Muscle of arm (tissue), 12 donors: ENCODE results near the gene GUCA2B. TPM values are rescaled to one million over a fixed set of nuclear protein-coding genes. Genes with fewer than 3 reads are reported as not detected.

ENCODE experiments used
- DNase-seq: peaks from one replicate; pipeline ENCODE4 v3.0.0-alpha.2; 2013
- polyA plus RNA-seq, 12 donors: library from polyadenylated mRNA; unstranded; fragments of 120-200 nt; gene quantifications; one replicate each; pipeline ENCODE4 v1.2.1, GENCODE V29; 2013; ENCODE audit not compliant: insufficient read length in 12 of 12

Gene GUCA2B
- polyA plus RNA-seq, 12 donors = not detected

GRCh38 chr1:42165511-42166210, 12.5 kb downstream of the GUCA2B start:
- no peak for DNase-seq

- no peak for DNase-seq
Measured at GRCh38 chr1:42167611-42168390, 14.6 kb downstream of the GUCA2B start.

- DNase-seq = no peak
Measured at GRCh38 chr1:42168391-42168670, 15.1 kb downstream of the GUCA2B start.

GRCh38 chr1:42168763-42169162, 15.6 kb downstream of the GUCA2B start:
- DNase-seq = no peak

DNA sequence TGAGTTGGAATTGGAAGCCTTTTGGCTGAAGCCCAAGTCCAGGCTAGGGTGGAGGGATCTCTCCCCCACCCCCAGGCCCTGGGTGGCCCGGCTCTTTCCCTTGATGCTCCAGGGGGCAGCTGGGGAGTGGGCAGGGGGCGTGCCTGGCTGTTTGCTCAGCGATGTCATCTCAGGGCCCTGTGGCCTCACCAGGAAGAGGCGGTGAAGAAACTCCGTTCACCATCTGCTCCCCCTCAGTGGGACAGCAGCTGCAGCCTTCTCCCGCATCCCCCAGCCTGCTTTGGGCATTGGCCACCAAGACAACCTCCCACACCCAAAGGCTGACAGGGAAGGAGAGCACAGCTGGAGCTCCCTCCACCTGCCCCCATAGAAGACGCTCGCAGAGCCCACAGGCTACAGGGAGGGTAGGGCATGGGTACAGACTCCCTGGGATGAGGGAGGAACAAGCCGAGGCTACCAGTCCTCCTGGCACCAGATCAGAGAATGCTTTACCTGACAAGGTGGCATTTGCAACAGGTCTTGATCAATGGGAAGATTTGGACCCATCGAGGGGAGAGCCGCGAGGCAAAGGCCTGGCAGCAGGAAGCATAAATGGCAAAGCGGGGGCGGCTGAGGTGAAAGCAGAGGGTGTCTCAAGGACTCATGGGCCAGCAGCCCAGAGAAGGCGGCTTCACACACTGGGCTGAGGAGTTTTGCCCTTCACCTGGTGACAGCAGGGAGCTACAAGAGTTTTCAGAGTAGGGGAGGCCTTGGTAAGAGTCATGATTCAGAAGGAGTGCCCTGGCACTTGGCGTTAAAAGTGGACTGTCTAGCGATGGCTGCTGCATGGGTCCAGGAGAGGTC, 17.8 kb downstream of the GUCA2B start:
- DNase-seq = no peak

DNA sequence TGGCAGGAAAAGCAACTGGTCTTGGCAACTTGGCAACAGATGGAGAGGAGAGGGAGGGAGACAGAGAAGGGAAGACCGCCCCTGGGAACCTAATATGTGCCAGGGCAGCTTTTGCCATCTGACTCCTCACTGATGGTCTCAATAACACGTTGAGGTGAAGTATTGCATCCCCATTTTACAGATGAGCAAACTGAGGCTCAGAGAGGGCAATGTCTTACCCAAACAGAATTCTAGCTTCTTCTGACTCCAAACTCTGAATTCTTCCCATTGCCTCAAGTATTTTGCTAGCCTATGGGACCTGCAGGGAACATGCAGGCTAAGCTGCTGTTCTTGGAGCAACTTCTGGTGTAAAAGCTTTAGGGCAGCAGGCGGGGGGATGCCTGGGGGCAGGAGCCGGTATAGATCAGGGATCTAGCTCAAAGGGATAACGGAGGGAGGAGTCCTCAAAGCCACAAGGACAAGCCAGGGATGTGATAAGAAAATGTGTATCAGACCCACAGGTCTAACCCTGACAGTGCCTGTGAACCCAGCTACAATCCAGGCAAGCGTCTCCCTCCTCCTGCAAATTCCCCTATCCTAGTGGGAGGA, 18.6 kb downstream of the GUCA2B start:
- DNase-seq = no peak

GRCh38 chr1:42172381-42173133, 19.3 kb downstream of the GUCA2B start:
- no peak for DNase-seq

DNA sequence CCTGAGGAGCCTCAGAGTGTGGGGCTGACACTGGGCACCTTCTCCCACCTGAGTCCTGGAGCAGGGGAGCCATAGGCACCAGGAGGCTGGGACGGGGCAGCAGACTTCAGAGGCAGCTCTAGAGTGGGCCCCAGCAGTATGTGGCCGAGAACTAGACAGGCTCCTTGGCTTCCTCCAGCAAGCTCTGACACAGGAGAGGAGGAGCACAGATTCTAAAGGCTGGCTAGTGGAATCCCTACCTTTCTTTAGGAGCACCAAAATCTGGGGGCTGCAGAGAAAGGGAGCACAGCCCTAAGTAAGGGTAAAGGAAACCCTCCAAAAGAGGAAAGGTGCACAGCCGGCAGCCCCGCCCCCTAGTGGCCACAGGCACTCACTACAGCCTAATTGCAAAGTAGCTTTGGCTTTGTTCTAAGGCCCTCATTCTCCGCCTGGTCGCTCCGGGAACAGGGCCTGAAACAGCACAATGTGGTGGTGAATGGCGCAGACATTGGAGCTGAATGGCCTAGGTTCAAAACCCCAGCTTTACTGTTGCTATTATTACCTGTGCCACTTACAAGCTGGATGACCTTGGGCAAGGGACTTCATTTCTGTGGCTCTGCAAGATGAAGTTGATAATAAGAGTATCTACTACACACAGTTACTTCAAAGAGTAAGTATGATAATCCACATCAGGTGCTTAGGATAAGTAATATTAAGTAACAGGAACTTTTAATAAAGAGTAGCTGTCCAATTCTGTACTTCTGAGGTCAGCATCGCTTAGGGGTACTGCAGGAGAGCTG, 20.1 kb downstream of the GUCA2B start:
- peak; percentile 56 for DNase-seq

GRCh38 chr1:42173961-42174735, 20.9 kb downstream of the GUCA2B start:
- DNase-seq = no peak

- no peak for DNase-seq
Measured at GRCh38 chr1:42175314-42176054, 22.3 kb downstream of the GUCA2B start.

GRCh38 chr1:42176902-42177519, 23.8 kb downstream of the GUCA2B start:
- DNase-seq = no peak

DNA sequence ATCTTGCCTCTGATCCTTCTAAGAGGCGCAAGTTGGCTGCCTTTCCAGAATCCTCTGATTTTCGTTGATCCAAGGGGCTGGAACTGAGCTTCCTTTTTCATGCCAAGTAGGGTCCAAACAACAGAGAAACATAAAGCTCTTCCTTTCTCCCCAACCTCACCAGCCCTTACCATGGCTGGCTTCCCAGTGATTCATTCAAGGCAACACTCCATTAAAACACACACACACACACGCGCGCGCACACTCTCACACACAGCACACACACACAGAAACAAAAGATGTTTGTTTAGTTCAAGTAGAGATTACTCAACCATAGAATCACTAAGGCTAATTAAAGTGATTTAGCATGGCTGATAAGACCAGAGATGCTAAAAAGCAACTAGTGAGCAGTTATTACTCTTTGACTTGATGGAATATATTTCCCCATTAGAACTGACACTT, 24.4 kb downstream of the GUCA2B start:
- no peak for DNase-seq

DNA sequence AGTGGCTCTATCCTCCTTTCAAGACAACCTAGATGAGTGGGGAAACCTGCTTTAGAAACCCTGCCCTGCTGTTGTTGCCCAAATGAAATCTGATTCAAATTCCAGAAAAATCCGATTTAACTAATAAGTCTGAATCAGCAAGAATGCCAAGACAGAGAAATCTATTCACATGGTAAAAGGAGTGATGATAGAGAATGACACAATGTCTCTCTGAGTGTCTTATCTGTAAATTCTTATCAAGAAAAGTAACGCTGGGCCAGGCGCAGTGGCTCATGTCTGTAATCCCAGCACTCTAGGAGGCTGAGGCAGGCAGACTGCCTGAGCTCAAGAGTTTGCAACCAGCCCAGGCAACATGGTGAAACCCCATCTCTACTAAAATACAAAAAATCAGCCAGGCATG, 25.0 kb downstream of the GUCA2B start:
- no peak for DNase-seq

GRCh38 chr1:42179275-42179674, 26.1 kb downstream of the GUCA2B start:
- no peak for DNase-seq

DNA sequence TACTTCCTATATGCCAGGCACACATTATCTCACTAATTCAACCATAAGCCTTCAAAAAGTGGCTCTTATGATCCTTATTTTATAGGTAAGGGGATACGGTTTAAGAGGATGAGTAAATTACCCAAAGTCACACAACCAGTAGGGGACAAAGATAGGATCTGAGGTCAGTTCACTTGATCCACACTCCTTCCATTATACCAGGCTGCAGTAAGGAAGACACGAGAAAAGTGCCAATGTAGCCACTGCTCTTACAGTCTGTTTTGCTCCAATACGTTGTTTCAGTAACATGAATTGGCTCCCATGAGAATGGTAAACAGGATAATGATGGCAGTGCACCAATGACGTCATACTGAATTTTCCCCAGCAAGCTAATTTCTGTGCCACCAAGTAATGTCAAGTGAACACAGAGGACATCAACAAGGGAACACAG, 26.7 kb downstream of the GUCA2B start:
- no peak for DNase-seq

- DNase-seq = no peak
Measured at GRCh38 chr1:42181687-42182086, 28.5 kb downstream of the GUCA2B start.

DNA sequence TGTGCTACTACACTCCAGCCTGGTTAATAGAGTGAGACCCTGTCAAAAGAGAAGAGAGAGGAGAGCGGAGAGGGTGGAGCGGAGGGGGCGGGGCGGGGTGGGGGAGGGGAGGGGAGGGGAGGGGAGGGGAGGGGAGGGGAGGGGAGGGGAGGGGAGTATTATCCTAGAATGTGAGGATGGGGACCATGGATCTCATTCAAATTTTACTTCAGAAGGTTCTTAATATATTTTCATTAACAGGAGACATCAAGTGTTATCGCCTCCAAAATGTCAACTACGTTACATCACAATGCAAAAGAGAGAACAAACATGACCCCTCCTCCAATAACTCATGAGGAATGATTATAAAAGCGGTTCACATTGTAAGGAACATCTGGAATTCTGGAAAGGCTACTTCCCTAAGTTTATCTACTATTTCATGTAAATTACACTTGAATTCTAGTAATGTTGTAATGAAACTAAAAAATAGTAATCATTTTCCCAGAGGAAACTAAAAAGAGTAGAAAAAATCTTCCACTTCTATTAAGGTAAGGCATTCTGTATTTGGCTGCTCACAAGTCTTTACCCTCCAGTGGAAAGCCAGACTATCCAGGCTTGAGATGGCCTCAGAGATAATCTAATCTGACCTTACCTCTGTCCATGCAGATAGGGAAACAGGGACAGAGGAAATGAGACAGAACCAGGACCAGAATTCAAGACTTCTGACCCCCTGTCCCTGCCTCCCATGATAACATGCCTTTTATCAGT, 30.2 kb downstream of the GUCA2B start:
- DNase-seq = no peak

DNA sequence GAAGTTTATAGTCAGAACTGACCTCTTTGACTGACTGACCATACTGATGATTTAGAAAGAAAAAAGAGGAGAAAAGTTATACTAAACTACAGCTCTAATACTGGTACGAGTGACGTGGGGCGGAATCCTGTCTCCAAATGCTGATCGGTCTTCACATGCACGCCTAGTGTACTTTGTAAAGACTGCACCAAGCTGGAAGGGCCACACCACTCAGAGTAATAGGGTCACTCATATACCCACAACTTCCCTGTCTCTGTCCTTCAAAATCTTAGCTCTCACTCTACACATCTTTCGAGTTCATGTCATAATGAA, 30.7 kb downstream of the GUCA2B start:
- no peak for DNase-seq
